H1 (cell line): ENCODE results near the gene COX6A2. TPM values are rescaled to one million over a fixed set of nuclear protein-coding genes. Genes with fewer than 3 reads are reported as not detected.

Experiments used
- CHD7 ChIP-seq: fragments of 300-600 bp; sonication (generic); IDR thresholded peaks from 2 replicates; pipeline ENCODE4 v1.7.1; 2012; ENCODE audit warnings: low read length, moderate library complexity, mild to moderate bottlenecking, inconsistent platforms; ENCODE audit not compliant: insufficient replicate concordance
- GABPA ChIP-seq: IDR thresholded peaks from 2 replicates; pipeline ENCODE4 v1.6.1; 2011; ENCODE audit warnings: mild to moderate bottlenecking, low read length, moderate library complexity, borderline replicate concordance; ENCODE audit not compliant: insufficient read depth
- TBP ChIP-seq: IDR thresholded peaks from 2 replicates; pipeline ENCODE4 v1.6.1; 2011; ENCODE audit warnings: low read depth, low read length, improper control_type of control experiment
- polyA plus RNA-seq, 7 experiments: library from polyadenylated mRNA; depleted of rRNA in 3 of 7; stranded (reverse) in 5 of 7; unstranded in 2 of 7; fragments of >200 nt in 5 of 7; fragments of 200-250 nt in 2 of 7; gene quantifications; 1 replicate in 5 of 7; 2 replicates in 1 of 7; 4 replicates in 1 of 7; pipeline versions ENCODE4 v1.2.1 to v1.2.3, GENCODE V29; 2011 to 2013; ENCODE audit warnings: missing spikeins in 2 of 7, mixed read lengths in 2 of 7
- total RNA-seq: library from RNA; stranded (reverse); fragmentation: NEBNext Ultra II Directional; extraction: Animal tissue kit (Norgen Biotek cat#: 25700); gene quantifications from 2 replicates; pipeline ENCODE4 v1.2.1, GENCODE V29; 2021

COX6A2 gene
- total and polyA plus RNA-seq, 2 of the 8 experiments (the other 6 are each of a cell fraction or from before 2014, with no cell fraction given): 0.79 TPM; not detected in 1

DNA sequence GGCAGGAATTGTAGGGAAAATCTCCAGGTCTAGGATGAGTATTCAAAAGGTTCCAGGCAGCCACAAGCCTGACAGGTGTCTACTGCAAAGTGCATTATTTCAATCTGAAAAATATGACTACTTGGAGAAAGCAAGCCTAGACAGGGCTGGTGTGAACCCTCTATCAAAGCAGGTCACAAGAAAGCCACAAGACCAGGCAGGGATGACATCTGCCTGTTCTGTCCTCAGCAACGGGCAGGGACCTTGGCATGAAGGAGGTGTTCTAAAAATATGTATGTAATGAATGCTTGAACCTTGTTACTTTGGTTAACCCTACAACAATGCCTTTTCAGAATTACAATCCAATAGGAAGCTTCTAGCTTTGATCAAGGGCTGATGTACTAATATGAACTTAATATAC is 1.2 kb upstream of the COX6A2 start (continued):
- TF ChIP-seq CHD7 (no peak), TBP (no peak), GABPA (no peak)
- TF ChIP-seq, all 59 proteins: peak for 0
